Activated T-helper 2 cell treated with anti-CD3 and anti-CD28 coated beads, Interferon-gamma antibody, Interleukin-2, Interleukin-4, amounts not matched to agents 10 μg/mL and 5 μg/mL and 100 μg/mL, durations not matched to agents 14 hours and 24 hours and 36 hours (primary cell): ENCODE results near the gene ABLIM2. TPM values are rescaled to one million over a fixed set of nuclear protein-coding genes. Genes with fewer than 3 reads are reported as not detected.

Experiments used
- DNase-seq: peaks from one replicate; pipeline ENCODE4 v3.0.0; 2021; ENCODE audit warnings: low spot score
- H3K27ac Mint-ChIP-seq: one replicate; pipeline ENCODE4 v1.8.0; 2021; ENCODE audit warnings: mixed read lengths
- H3K27me3 Mint-ChIP-seq: one replicate; pipeline ENCODE4 v1.8.0; 2021; ENCODE audit warnings: low read depth, mixed read lengths
- H3K36me3 Mint-ChIP-seq: one replicate; pipeline ENCODE4 v1.8.0; 2021; ENCODE audit warnings: low read depth, mixed read lengths
- H3K4me1 Mint-ChIP-seq: one replicate; pipeline ENCODE4 v1.8.0; 2021; ENCODE audit warnings: low read depth, mixed read lengths
- H3K4me3 Mint-ChIP-seq: one replicate; pipeline ENCODE4 v1.8.0; 2021; ENCODE audit warnings: low read depth, mild to moderate bottlenecking, moderate library complexity, mixed read lengths
- H3K9me3 Mint-ChIP-seq: one replicate; pipeline ENCODE4 v1.8.0; 2021; ENCODE audit warnings: mixed read lengths
- intact Hi-C: fragments of 100-400 bp; cut with micrococcal nuclease; formaldehyde crosslinking; loops from one replicate; pipeline ENCODE4 v1.15.1; 2023
- total RNA-seq: library from RNA; stranded (reverse); gene quantifications from 2 replicates; pipeline ENCODE4 v1.2.3, GENCODE V29; 2022

ABLIM2 gene
- total RNA-seq, 1 donor from 2014 or later, result 0.32 TPM

GRCh38 chr4:8188743-8189550 lies 30.3 kb upstream of the ABLIM2 start:
- Mint-ChIP-seq H3K36me3 (no peaks in the 10 kb centered on the region), H3K27me3 (no peaks in the 10 kb centered on the region), H3K4me1 (no peaks in the 10 kb centered on the region), H3K27ac (no peak overlapping the region), H3K4me3 (no peak overlapping the region), H3K9me3 (no peaks in the 10 kb centered on the region)
- DNase-seq, result no peak
- intact Hi-C loops, result no loop called here

GRCh38 chr4:8188085-8188484 lies 29.5 kb upstream of the ABLIM2 start:
- Mint-ChIP-seq H3K36me3 (no peaks in the 10 kb centered on the region), H3K27me3 (no peaks in the 10 kb centered on the region), H3K9me3 (no peaks in the 10 kb centered on the region), H3K27ac (no peak overlapping the region), H3K4me1 (no peaks in the 10 kb centered on the region), H3K4me3 (no peak overlapping the region)
- intact Hi-C loops, result no loop called here
- no peak for DNase-seq

- Mint-ChIP-seq H3K27ac (no peak overlapping the region), H3K36me3 (no peaks in the 10 kb centered on the region), H3K27me3 (no peaks in the 10 kb centered on the region), H3K4me1 (no peaks in the 10 kb centered on the region), H3K9me3 (no peaks in the 10 kb centered on the region), H3K4me3 (no peak overlapping the region)
- no peak for DNase-seq
- intact Hi-C loops, result no loop called here
Observed at GRCh38 chr4:8185930-8186329, 27.3 kb upstream of the ABLIM2 start.

GRCh38 chr4:8185295-8185694 lies 26.7 kb upstream of the ABLIM2 start:
- Mint-ChIP-seq H3K36me3 (no peaks in the 10 kb centered on the region), H3K27me3 (no peaks in the 10 kb centered on the region), H3K4me3 (no peak overlapping the region), H3K27ac (no peak overlapping the region), H3K9me3 (no peaks in the 10 kb centered on the region), H3K4me1 (no peaks in the 10 kb centered on the region)
- no peak for DNase-seq
- intact Hi-C loops, result no loop called here

- DNase-seq, result no peak
- no peaks in the 10 kb centered on the region for H3K9me3 Mint-ChIP-seq
- no peaks in the 10 kb centered on the region for H3K27me3 Mint-ChIP-seq
- no peaks in the 10 kb centered on the region for H3K4me1 Mint-ChIP-seq
- intact Hi-C loops, result no loop called here
- no peak overlapping the region for H3K27ac Mint-ChIP-seq
- H3K36me3 Mint-ChIP-seq, result no peaks in the 10 kb centered on the region
- H3K4me3 Mint-ChIP-seq, result no peak overlapping the region
Observed at GRCh38 chr4:8184061-8184460, 25.4 kb upstream of the ABLIM2 start.

GRCh38 chr4:8182858-8183725 lies 24.5 kb upstream of the ABLIM2 start:
- H3K4me3 Mint-ChIP-seq, result no peak overlapping the region
- H3K9me3 Mint-ChIP-seq, result no peaks in the 10 kb centered on the region
- no peaks in the 10 kb centered on the region for H3K36me3 Mint-ChIP-seq
- no peaks in the 10 kb centered on the region for H3K27me3 Mint-ChIP-seq
- intact Hi-C loops, result no loop called here
- no peaks in the 10 kb centered on the region for H3K4me1 Mint-ChIP-seq
- no peak overlapping the region for H3K27ac Mint-ChIP-seq
- no peak for DNase-seq

- intact Hi-C loops, result no loop called here
Observed at GRCh38 chr4:8182294-8182693, 23.7 kb upstream of the ABLIM2 start.

GRCh38 chr4:8181844-8182243 lies 23.2 kb upstream of the ABLIM2 start:
- H3K4me3 Mint-ChIP-seq, result no peak overlapping the region
- DNase-seq, result no peak
- no peaks in the 10 kb centered on the region for H3K4me1 Mint-ChIP-seq
- H3K36me3 Mint-ChIP-seq, result no peaks in the 10 kb centered on the region
- no peaks in the 10 kb centered on the region for H3K9me3 Mint-ChIP-seq
- H3K27ac Mint-ChIP-seq, result no peak overlapping the region
- intact Hi-C loops, result no loop called here
- no peaks in the 10 kb centered on the region for H3K27me3 Mint-ChIP-seq

More at GRCh38 chr4:8182294-8182693, 23.7 kb upstream of the ABLIM2 start:
- H3K9me3 Mint-ChIP-seq, result no peaks in the 10 kb centered on the region
- H3K27me3 Mint-ChIP-seq, result no peaks in the 10 kb centered on the region
- no peaks in the 10 kb centered on the region for H3K4me1 Mint-ChIP-seq
- H3K27ac Mint-ChIP-seq, result no peak overlapping the region
- H3K4me3 Mint-ChIP-seq, result no peak overlapping the region
- DNase-seq, result no peak
- H3K36me3 Mint-ChIP-seq, result no peaks in the 10 kb centered on the region

GRCh38 chr4:8181119-8181518 lies 22.5 kb upstream of the ABLIM2 start:
- H3K4me1 Mint-ChIP-seq, result no peaks in the 10 kb centered on the region
- no peaks in the 10 kb centered on the region for H3K36me3 Mint-ChIP-seq
- no peaks in the 10 kb centered on the region for H3K27me3 Mint-ChIP-seq
- DNase-seq, result no peak
- H3K4me3 Mint-ChIP-seq, result no peak overlapping the region
- H3K27ac Mint-ChIP-seq, result no peak overlapping the region
- H3K9me3 Mint-ChIP-seq, result no peaks in the 10 kb centered on the region
- intact Hi-C loops, result no loop called here

GRCh38 chr4:8180310-8181093 lies 21.9 kb upstream of the ABLIM2 start:
- no peak for DNase-seq
- no peak overlapping the region for H3K27ac Mint-ChIP-seq
- no peak overlapping the region for H3K4me3 Mint-ChIP-seq
- H3K9me3 Mint-ChIP-seq, result no peaks in the 10 kb centered on the region
- no peaks in the 10 kb centered on the region for H3K27me3 Mint-ChIP-seq
- no peaks in the 10 kb centered on the region for H3K36me3 Mint-ChIP-seq
- no peaks in the 10 kb centered on the region for H3K4me1 Mint-ChIP-seq
- intact Hi-C loops, result no loop called here

GRCh38 chr4:8179771-8180170 lies 21.2 kb upstream of the ABLIM2 start:
- no peaks in the 10 kb centered on the region for H3K27me3 Mint-ChIP-seq
- no peaks in the 10 kb centered on the region for H3K9me3 Mint-ChIP-seq
- intact Hi-C loops, result no loop called here
- H3K36me3 Mint-ChIP-seq, result no peaks in the 10 kb centered on the region
- DNase-seq, result no peak
- no peak overlapping the region for H3K4me3 Mint-ChIP-seq
- no peaks in the 10 kb centered on the region for H3K4me1 Mint-ChIP-seq
- H3K27ac Mint-ChIP-seq, result no peak overlapping the region

- Mint-ChIP-seq H3K4me1 (no peaks in the 10 kb centered on the region), H3K27me3 (no peaks in the 10 kb centered on the region), H3K36me3 (no peaks in the 10 kb centered on the region), H3K4me3 (no peak overlapping the region), H3K27ac (no peak overlapping the region), H3K9me3 (no peaks in the 10 kb centered on the region)
- no peak for DNase-seq
- intact Hi-C loops, result no loop called here
Observed at GRCh38 chr4:8179074-8179473, 20.5 kb upstream of the ABLIM2 start.
